NB4 (cell line): ENCODE results near the gene APOBR.

Experiments
- POLR2A ChIP-seq: IDR thresholded peaks from 2 replicates; pipeline ENCODE4 v1.6.1; 2011; ENCODE audit warnings: mild to moderate bottlenecking; ENCODE audit not compliant: insufficient read length; ENCODE audit errors: extremely low read depth
- TF ChIP-seq, protein P1 (sequence below): IDR thresholded peaks from one replicate; pipeline ENCODE4 v1.5.1; 2012; ENCODE audit warnings: low read depth, low read length
- TF ChIP-seq, protein P2 (sequence below): IDR thresholded peaks from 2 replicates; pipeline ENCODE4 v1.6.1; 2011; ENCODE audit warnings: low read depth, low read length

DNA sequence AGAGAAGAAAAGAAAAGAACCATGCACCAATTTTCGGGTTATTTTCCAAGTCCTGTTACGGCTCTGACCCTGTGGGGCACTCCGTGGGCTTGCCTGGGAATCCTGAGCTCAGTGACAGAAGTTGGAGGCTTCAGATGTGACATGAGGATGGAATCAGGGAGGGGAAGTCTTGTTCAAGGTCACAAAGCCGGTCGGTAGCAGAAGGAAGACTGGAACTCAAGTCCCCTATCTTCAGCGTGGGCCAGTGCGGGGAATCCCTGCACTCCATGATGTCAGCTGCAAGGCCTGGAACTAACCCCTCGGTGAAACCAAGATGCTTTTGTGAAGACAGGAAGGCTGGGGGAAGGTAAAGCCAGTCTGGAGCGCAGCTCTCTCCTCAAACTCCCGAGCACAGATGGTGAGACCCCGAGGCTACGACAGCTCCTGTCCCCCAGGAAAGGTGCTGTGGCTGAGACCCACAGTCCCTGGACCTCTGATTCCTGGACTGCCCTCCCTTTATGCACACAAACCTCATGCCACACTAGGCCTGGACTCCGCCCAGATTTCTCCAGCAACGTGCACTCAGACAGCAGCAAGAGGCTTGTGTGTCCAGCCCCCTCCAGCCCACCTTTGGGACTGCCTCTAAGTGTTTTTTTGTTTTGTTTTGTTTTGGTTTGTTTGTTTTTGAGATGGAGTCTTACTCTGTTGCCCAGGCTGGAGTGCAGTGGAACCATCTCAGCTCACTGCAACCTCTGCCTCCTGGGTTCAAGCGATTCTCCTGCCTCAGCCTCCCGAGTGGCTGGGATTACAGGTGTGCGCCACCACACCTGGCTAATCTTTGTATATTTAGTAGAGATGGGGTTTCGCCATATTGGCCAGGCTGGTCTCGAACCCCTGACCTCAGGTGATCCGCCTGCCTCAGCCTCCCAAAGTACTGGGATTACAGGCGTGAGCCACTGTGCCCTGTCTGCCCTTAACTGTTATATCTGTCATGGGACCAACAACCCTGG lies 17.7 kb downstream of the APOBR start:
- TF ChIP-seq, protein P1, sequence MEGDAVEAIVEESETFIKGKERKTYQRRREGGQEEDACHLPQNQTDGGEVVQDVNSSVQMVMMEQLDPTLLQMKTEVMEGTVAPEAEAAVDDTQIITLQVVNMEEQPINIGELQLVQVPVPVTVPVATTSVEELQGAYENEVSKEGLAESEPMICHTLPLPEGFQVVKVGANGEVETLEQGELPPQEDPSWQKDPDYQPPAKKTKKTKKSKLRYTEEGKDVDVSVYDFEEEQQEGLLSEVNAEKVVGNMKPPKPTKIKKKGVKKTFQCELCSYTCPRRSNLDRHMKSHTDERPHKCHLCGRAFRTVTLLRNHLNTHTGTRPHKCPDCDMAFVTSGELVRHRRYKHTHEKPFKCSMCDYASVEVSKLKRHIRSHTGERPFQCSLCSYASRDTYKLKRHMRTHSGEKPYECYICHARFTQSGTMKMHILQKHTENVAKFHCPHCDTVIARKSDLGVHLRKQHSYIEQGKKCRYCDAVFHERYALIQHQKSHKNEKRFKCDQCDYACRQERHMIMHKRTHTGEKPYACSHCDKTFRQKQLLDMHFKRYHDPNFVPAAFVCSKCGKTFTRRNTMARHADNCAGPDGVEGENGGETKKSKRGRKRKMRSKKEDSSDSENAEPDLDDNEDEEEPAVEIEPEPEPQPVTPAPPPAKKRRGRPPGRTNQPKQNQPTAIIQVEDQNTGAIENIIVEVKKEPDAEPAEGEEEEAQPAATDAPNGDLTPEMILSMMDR: no peak
- TF ChIP-seq POLR2A: no peak
- TF ChIP-seq, protein P2, sequence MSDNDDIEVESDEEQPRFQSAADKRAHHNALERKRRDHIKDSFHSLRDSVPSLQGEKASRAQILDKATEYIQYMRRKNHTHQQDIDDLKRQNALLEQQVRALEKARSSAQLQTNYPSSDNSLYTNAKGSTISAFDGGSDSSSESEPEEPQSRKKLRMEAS: no peak
